Tongue (tissue), 2 donors: ENCODE measurements around the gene XIRP2. TPM values are rescaled to one million over a fixed set of nuclear protein-coding genes. Genes with fewer than 3 reads are reported as not detected.
A peak's percentile ranks its signal among the peaks of the same experiment; 100 is the strongest.
"Not testable (repeated sequence)": the region's sequence is repeated elsewhere in the genome, so short reads cannot be mapped to it uniquely, and the experiment has no call there.

Experiments used
- DNase-seq: peaks from one replicate; pipeline ENCODE4 v3.0.0-alpha.2; 2015
- total RNA-seq: library from RNA; depleted of rRNA; stranded (reverse); fragments of >200 nt; gene quantifications from one replicate; pipeline ENCODE4 v1.2.3, GENCODE V29; 2014

The XIRP2 gene
- total RNA-seq, 1 donor from 2014 or later, result 277 TPM

- peak; percentile 4 for DNase-seq
Observed at GRCh38 chr2:167048829-167049228, 160.5 kb downstream of the XIRP2 start.

DNA sequence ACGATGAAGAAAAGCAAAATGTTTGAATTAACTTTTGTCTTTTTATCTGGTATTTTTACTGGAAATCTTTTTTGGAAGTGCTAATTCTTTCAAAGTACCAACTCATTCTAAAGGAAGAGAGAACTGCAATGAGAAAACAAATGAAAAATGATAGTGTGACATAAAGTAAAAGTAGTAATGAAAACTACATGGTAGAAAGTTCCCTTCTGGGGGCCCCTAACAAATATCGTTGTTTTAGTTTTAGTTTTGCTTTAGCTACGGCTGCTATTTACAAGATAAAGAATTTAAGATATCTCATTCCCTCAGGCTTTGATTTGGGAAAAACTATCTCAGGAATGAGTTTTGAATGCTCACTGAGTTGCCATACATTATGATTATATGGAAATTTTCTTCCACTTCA lies 161.4 kb downstream of the XIRP2 start:
- DNase-seq, result no peak

DNA sequence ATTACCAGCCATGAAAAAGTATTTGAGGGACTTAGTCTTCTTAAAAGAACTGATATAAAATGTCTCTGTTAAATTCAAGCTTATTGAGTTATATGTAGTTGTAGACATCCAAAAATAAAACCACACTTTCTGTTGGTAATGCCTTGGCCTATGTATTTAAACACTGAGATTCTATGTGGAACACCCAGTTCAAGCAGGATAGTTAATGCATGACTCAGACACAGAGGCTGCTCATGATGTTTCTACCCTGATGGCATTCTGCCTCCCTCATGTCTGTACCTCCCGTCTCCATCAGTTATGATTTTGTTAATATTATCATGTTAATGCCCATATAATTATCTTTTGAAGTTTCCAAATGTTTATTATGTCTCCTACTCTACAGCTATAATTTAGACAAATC lies 164.5 kb downstream of the XIRP2 start:
- no peak for DNase-seq

- no peak for DNase-seq
Observed at GRCh38 chr2:167054881-167055280, 166.6 kb downstream of the XIRP2 start.

- DNase-seq, result no peak
Observed at GRCh38 chr2:167057446-167057845, 169.2 kb downstream of the XIRP2 start.

DNA sequence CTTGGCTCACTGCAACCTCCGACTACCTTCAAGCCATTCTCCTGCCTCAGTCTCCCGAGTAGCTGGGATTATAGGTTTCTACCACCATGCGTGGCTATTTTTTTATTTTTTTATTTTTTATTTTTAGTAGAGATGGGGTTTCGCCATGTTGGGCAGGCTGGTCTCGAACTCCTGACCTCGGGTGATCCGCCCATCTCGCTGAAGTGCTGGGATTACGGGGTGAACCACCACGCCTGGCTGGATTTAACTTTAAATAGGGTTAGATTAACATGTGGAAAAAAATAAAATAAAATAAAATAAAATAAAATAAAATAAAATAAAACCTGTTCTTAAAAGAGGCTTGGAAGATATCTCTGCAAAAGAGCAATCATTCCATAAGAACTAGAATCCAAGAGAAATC lies 170.9 kb downstream of the XIRP2 start:
- DNase-seq, result no peak

GRCh38 chr2:167069855-167070254 lies 181.6 kb downstream of the XIRP2 start:
- DNase-seq, result no peak

DNA sequence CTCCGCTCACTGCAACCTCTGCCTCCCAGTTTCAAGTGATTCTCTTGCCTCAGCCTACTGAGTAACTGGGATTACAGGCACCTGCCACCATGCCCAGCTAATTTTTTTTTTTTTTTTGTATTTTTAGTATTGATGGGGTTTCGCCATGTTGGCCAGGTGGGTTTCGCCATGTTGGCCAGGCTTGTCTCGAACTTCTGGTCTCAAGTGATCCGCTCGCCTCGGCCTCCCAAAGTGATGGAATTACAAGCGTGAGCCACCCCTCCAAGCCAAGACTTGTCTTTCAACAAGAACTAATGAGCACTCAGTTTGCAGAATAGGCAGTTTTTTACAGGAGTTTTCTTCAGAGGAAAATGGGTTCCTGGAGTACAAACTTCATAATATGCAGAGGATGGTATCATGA lies 187.4 kb downstream of the XIRP2 start:
- DNase-seq, result not testable (repeated sequence)

- DNase-seq, result not testable (repeated sequence)
Observed at GRCh38 chr2:167098931-167099330, 210.7 kb downstream of the XIRP2 start.

- DNase-seq, result no peak
Observed at GRCh38 chr2:167100506-167100905, 212.2 kb downstream of the XIRP2 start.

GRCh38 chr2:167103028-167103756 lies 214.9 kb downstream of the XIRP2 start:
- DNase-seq, result peak; percentile 9

GRCh38 chr2:167103757-167104133 lies 215.5 kb downstream of the XIRP2 start:
- no peak for DNase-seq

DNA sequence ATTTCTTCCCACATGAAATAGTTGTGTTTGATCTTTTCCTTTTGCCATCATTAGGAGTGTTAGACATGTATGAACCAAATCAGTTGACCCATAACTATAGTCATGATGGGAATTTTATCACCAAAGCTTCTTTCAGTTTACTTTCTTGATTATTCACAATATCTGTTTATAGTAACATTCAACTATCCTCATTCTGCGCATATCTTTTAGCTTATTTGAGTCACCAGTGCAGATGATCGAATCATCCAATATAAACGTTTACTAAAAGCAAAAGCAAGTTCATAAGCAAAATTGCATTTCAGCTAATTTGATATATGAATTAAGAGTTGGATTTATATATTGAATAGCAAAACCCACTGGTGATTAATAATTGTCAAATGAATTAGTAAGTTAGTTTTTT lies 216.4 kb downstream of the XIRP2 start:
- DNase-seq, result no peak

GRCh38 chr2:167109682-167110081 lies 221.4 kb downstream of the XIRP2 start:
- not testable (repeated sequence) for DNase-seq

DNA sequence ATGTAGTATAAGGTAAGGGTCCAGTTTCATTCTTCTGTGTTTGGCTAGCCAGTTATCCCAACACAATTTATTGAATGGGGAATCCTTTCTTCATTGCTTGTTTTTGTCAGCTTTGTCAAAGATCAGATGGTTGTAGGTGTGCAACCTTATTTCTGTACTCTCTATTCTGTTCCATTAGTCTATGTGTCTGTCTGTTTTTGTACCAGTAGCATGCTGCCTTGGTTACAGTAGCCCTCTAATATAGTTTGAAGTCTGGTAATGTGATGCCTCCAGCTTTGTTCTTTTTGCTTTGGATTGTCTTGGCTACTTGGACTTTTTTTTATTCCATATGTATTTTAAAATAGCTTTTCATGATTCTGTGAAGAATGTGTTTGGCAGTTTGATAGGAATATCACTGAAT lies 222.1 kb downstream of the XIRP2 start:
- no peak for DNase-seq

- DNase-seq, result no peak
Observed at GRCh38 chr2:167114018-167114417, 225.7 kb downstream of the XIRP2 start.

DNA sequence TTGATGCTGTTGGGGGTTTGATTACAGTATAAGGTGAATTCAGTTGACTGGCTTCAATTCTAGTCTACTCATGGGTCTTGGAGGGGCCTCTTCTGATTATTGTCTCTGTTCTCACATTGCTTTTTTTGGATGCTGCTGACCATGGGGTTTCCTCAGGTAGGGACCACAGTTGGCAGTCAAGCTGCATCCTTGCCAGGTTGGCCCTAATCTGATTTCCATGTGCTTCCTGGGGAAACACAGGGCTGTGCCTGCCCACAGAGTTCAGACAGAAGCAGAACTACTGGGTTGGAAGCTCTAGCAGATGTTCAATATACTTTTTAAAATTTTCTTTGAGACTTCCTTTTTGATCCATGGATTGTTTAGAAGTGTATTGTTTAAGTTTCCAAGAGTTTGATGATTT lies 227.3 kb downstream of the XIRP2 start:
- DNase-seq, result no peak

GRCh38 chr2:167122389-167122788 lies 234.1 kb downstream of the XIRP2 start:
- no peak for DNase-seq

DNA sequence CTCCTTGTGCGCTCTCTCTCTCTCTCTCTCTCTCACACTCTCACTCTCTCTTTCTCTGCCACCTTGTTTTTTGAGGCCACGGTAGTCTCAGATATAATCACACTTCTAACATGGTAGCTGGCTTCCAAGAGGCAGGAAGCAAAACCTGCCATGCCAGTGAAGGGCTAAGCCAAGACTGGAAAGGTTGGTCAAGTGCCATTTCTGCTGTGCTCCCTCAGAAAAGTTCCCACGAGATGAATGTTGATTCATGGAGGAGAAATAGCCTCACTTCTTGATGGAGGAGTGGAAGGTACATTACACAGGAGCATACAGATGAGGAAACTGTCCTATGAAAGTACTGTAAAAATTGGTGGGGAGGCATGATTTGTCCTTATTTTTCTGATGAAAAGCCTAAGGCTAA lies 237.9 kb downstream of the XIRP2 start:
- DNase-seq, result no peak

GRCh38 chr2:167127135-167127534 lies 238.9 kb downstream of the XIRP2 start:
- DNase-seq, result no peak

- no peak for DNase-seq
Observed at GRCh38 chr2:167128130-167128529, 239.8 kb downstream of the XIRP2 start.

DNA sequence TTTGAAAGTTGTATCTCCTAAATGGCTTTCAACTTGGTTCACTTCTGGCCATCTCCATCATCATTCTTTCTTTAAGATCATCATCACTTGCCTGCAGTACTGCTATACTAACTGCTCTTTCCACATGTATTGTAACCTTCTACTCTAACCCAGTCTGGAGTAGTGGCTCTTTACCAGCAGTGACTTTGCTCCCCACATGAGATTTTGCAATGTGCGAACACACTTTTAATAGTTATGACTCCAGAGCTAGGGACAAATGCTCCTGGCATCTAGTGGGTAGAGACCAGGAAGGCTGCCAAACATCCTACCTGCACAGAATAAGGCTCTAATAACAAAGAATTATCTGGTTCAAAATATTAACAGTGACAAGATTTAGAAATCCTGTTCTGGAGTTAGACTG lies 243.8 kb downstream of the XIRP2 start:
- DNase-seq, result no peak

DNA sequence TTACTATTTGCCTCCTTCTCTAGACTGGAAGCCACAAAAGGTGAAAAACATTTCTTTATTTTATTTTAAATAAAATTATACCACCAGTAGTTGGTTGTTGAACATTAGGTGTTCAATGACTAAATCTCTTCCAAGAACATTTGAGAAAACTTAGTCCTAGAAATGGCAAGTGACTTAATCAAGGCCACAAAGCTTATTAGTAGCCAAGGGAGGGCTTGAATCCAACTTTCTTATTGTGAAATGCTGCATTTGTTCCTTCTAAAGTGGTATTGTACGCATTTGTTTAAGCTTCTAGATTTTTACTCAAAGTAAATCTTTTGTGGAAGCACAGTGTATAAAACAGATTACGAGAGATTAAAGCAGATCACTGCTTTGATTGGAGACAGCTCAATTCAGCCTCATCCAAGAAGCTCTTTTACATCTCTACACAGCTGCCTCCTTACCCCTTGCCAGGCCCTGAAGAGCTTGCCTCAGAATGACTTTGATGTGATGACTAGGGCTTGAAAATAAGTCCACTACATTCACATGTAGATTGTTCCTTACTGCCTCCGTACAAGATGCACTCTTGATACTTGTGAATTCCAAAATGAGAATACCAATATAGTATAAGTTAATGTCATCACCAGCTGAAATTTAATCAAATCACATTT lies 244.8 kb downstream of the XIRP2 start:
- no peak for DNase-seq

DNA sequence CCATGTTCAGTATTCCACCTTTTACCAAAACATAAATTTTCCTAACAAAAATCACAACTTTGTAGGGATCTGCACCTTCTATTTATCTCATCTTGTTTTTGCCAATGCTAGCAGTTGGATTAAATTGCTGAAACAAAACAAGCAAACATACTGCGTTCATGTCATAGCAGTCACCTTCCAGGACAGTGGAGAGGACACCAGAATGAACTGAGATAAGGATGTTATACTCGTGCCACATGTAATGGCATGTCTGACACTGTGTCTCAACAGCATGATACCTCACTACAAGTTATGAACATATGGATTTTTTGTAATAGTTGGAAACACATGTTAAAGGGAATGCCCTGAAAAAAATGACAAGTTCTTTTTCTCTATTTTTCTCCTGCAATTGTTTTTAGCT lies 245.3 kb downstream of the XIRP2 start:
- DNase-seq, result no peak
